RWPE1 (cell line): ENCODE results near the gene SHROOM1.
A peak's percentile ranks its signal among the peaks of the same experiment; 100 is the strongest.

Experiments used
- CTCF ChIA-PET: fragments of 350-600 bp; sonication (Branson Sonifier 250); formaldehyde crosslinking; extraction: SDS; loops from one replicate; lab custom pipeline; 2021; lab: Yijun Ruan, JAX
- POLR2A ChIA-PET: fragments of 400-600 bp; formaldehyde crosslinking; extraction: SDS; loops from one replicate; lab custom pipeline; 2020; ENCODE audit warnings: antibody characterized with exemption; ENCODE audit not compliant: low non-redundant PET; lab: Yijun Ruan, JAX
- DNase-seq: peaks from one replicate; pipeline ENCODE4 v3.0.0; 2012; ENCODE audit warnings: low spot score
- H3K27ac ChIP-seq: fragments of 450-650 bp; 2 replicates; pipeline ENCODE4 v1.5.1; 2017
- TF ChIP-seq, protein P1 (sequence below): fragments of 450-650 bp; conservative IDR thresholded peaks from 2 replicates; pipeline ENCODE4 v1.5.1; 2017; ENCODE audit warnings: low read depth, mild to moderate bottlenecking

SHROOM1 gene

DNA sequence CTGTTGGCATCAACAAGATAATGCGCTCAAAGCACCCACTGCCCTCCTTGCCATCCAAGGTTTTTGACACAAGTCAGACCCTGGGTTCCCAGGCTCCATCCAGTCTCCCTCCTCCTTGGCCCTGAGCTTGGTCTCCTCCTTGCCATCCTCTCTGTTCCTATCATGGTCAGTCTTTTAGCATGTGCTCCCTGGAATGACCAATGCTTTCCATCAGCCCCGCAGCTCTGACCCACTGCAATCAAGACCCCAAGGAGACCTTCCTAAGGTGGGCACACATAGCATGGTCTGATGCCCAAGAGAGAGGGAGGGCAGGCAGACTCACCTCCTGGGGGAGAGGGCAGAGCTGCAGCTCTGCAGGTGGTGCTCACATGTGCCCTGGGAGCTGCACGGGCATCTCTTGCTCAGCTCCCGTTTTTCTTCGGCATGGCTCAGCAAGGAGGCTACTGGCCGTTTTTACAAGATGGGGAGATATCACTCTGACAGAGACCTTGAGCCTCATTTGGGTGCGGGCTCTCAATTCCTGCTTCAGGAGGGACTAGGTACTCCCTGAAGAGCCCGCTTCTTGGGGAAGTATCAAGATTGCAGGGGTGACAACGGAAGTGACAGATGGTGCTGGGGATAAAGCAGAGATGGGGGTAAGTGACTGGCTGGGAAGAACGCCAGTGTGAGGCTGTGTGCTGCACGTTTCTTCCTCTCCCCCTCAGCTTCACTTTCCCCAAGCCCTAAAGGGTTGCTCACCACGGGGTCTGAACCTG lies 56.7 kb downstream of the SHROOM1 start:
- DNase-seq, result no peak
- TF ChIP-seq, protein P1, sequence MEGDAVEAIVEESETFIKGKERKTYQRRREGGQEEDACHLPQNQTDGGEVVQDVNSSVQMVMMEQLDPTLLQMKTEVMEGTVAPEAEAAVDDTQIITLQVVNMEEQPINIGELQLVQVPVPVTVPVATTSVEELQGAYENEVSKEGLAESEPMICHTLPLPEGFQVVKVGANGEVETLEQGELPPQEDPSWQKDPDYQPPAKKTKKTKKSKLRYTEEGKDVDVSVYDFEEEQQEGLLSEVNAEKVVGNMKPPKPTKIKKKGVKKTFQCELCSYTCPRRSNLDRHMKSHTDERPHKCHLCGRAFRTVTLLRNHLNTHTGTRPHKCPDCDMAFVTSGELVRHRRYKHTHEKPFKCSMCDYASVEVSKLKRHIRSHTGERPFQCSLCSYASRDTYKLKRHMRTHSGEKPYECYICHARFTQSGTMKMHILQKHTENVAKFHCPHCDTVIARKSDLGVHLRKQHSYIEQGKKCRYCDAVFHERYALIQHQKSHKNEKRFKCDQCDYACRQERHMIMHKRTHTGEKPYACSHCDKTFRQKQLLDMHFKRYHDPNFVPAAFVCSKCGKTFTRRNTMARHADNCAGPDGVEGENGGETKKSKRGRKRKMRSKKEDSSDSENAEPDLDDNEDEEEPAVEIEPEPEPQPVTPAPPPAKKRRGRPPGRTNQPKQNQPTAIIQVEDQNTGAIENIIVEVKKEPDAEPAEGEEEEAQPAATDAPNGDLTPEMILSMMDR, result no peak
- ChIA-PET POLR2A (no interaction called here), CTCF (interaction anchor here (0.6 to 2.0 kb wide), 3 partner anchors 9 to 46 kb away, joined by 4 to 10 read pairs (median 4); no protein-coding TSS in a partner anchor)
- peak overlapping the region; percentile 16; the same call in 1 of the 2 replicates for H3K27ac ChIP-seq

- no peak for DNase-seq
Measured at GRCh38 chr5:132773114-132773513, 57.3 kb downstream of the SHROOM1 start.

GRCh38 chr5:132772291-132773070 lies 58.0 kb downstream of the SHROOM1 start:
- ChIA-PET CTCF (interaction anchor here (0.6 kb wide), 1 partner anchor 489 kb away, joined by 4 read pairs; no protein-coding TSS in a partner anchor), POLR2A (no interaction called here)
- no peak for DNase-seq
- TF ChIP-seq, protein P1, result no peak
- H3K27ac ChIP-seq, result no peak overlapping the region

More at GRCh38 chr5:132773114-132773513, 57.3 kb downstream of the SHROOM1 start:
- ChIA-PET CTCF (no interaction called here), POLR2A (no interaction called here)
- TF ChIP-seq, protein P1, result no peak
- no peak overlapping the region for H3K27ac ChIP-seq
